HG03159 (cell line): Measurements from ENCODE around the gene TVP23A.
"Not testable (repeated sequence)": the region's sequence is repeated elsewhere in the genome, so short reads cannot be mapped to it uniquely, and the experiment has no call there.

Experiments used
- ATAC-seq: cut with Tn5 transposase; IDR thresholded peaks from one replicate; pipeline ENCODE4 v1.9.1; 2021; ENCODE audit warnings: mild to moderate bottlenecking, moderate library complexity; ENCODE audit not compliant: unreplicated experiment

Gene TVP23A

GRCh38 chr16:10836174-10836853 is 17.7 kb upstream of the TVP23A start:
- no peak for ATAC-seq

DNA sequence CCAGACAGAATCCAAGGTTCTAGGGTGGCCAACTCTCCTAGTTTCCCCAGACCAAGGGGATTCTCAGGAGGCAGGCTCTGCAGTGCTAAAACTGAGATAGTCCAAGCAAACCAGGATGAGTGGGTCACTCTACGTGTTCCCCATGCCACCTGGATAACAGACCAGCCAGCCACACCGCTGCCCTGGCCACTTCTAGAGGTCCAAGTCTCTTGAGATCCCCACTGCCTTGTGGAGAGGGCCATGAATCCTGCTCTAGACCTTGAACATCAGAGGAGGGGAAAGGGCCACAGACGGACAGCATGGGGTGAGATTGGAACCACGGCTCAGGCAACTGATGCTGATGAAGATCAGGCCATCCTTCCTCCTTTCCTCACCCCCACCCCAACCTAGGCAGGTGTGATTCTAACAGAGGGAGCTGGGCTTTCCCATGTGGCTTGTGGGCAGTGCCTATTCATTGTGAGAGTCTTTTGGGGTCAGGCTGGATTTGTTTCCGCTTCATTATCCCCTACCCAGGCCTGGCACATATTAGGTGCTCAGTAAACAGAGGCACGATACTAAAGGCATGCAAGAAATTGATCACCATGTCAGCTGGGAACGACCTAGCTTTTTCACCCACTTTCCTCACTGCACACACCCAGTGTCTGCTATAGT is 16.8 kb upstream of the TVP23A start:
- ATAC-seq: no peak

- no peak for ATAC-seq
Observed at GRCh38 chr16:10834766-10835165, 16.2 kb upstream of the TVP23A start.

DNA sequence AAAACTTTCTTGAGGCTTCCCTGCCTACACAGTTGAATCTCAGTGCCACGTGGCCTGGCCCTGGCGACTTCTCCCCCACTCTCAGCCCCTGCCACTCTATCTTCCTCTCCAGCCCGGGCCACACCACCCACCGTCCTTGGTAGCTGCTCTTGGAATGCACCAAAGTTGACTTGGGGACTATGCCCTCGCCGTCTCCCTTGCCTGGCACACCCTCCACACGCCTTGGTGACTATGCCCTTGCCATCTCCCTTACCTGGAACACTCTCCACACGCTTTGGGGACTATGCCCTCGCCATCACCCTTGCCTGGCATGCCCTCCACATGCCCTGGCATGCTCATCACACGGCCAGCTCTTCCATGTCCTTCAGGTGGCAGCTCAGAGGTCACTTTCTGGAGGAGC is 15.5 kb upstream of the TVP23A start:
- no peak for ATAC-seq

DNA sequence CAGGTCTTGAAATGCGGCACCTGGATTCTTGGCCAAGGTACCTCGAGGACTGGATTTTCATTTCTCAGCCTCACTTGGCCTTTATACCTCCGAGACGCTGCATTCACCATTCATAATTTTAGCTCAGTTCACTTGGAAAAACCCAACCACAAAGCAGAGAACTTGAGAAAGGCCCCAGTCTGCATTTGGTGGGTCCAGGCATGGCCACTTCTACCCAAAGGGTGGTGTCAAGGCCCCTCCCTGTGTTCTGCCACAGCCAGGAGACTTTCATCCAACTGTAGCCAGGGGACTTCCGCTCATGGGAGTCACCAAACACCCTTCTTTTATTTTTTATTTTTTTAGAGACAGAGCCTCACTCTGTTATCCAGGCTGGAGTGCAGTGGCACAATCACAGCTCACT is 14.7 kb upstream of the TVP23A start:
- ATAC-seq: no peak

DNA sequence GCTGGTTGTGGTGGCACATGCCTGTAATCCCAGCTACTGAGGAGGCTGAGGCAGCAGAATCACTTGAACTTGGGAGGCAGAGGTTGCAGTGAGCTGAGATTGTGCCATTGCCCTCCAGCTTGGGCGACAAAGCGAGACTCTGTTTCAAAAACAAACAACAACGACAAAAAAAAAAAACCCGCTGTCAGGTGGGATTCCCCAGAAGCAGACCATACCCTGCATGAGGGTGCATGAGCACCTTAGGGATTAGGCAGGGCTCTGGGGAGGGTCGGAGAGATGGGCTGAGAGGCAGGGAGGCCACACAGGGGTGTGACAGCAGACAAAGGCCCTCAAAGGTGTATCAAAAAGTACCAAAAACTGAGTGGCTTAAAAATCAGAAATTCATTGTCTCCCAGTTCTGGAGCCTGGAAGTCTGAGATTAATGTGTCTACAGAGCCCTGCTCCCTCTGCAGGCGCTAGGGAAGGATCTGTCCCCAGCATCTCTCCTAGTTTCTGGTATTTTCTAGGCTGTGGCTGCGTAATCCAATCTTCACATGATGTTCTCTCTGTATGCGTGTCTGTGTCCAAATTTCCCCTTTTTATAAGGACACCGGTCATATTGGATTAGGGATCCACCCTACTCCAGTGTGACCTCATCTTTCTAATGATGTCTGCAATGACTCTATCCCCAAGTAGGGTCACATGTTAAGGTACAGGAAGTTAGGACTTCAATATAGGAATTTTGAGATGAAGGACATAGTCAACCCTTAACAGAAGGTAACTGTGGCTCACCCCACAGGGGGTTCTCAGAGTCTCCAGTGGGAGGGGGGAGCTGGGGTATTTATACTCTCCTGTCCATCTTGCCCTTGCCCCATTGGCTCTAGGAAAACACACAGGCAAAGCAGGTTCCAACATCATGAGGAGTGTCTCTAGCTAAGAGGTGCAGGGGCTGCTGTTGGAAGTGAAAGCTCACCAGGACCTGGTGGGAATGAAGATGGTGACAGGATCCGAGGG is 13.6 kb upstream of the TVP23A start:
- no peak for ATAC-seq

DNA sequence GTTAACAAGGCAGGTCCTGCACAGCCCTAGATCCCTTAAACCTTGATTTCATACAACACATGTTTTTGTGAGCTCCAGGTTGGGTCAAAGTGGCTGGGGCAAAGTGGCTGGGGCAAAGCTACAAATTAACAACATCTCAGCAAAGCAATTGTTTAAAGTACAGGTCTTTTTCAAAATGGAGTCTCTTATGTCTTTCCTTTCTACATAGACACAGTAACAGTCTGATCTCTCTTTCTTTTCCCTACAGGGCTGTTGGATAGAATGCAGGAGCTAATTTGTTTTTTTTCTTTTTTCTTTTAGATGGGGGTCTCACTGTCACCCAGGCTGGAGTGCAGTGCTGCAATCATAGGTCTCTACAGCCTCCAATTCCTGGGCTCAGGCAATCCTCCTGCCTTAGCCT is 11.6 kb upstream of the TVP23A start:
- not testable (repeated sequence) for ATAC-seq

- not testable (repeated sequence) for ATAC-seq
Observed at GRCh38 chr16:10829390-10830098, 10.9 kb upstream of the TVP23A start.

- ATAC-seq: no peak
Observed at GRCh38 chr16:10828851-10829366, 10.3 kb upstream of the TVP23A start.

DNA sequence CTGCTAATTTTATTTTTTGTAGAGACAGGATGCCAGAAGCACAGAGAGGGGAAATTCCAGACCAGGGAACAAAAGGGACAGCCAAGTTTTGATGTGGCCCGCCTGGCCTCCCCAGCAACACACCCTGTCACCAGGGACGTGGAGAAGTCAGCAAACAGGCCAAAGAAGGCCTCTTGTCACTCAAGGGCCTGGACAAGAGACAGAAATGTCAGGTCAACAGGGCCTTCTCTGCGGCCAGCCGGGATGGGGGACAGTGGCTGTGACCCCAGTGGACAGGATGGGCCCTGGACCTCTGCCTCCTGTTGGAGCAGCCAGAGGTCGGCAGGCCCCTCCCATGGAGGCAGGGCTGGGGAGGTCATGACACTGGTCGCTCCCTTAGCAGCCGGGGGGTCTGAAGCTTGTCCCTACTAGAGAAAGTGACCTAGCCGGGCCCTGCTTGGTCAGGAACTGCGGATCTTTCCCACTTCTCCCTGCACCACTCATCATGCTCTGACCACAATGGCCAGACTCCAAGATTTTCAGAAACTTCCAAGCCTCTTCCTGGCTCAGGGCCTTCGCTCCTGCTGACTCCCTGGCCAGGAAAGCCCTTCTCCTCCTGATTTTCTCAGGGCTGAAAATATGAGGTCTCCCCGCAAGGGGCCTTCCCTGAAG is 9.2 kb upstream of the TVP23A start:
- ATAC-seq: no peak

GRCh38 chr16:10824111-10824893 is 5.7 kb upstream of the TVP23A start:
- no peak for ATAC-seq

- ATAC-seq: no peak
Observed at GRCh38 chr16:10822702-10823101, 4.1 kb upstream of the TVP23A start.

- ATAC-seq: no peak
Observed at GRCh38 chr16:10820546-10820945, 2.0 kb upstream of the TVP23A start.

GRCh38 chr16:10817514-10817913 is 1.1 kb downstream of the TVP23A start:
- ATAC-seq: no peak

DNA sequence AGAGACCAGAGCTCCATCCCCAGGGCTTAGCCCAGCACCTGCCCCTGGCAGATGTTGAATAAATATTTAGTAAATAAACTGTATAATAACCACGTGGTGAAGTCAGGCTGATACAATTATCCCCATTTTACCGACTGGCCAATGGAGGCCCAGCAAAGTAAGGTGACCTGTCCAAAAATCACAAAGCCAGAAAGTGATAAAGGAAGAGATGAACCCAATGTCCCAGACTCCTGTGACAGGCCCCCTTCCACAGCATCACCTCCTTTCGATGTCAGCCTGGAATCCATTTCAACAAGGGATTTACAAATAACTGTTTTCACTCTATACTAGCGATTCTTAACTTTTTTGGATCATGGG is 5.5 kb downstream of the TVP23A start:
- no peak for ATAC-seq

- peak; percentile 76 for ATAC-seq
Observed at GRCh38 chr16:10812312-10813098, 6.1 kb downstream of the TVP23A start.

DNA sequence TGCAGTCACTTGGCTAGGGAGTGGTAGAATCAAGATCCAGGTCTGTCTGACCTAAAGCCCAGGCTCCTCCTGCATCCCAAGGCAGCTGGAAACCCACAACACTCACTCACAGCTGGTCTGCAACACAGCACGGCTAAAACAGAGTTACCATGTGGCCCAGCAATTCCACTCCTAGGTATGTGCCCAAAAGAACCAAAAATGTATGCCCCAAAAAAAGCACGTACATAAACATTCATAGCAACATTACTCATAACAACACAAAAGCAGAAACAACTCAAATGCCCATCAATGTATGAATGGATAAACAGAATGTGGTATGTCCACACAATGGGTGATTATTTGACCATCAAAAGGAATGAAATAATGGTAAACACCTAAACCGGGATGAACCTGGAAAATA is 8.9 kb downstream of the TVP23A start:
- ATAC-seq: no peak

DNA sequence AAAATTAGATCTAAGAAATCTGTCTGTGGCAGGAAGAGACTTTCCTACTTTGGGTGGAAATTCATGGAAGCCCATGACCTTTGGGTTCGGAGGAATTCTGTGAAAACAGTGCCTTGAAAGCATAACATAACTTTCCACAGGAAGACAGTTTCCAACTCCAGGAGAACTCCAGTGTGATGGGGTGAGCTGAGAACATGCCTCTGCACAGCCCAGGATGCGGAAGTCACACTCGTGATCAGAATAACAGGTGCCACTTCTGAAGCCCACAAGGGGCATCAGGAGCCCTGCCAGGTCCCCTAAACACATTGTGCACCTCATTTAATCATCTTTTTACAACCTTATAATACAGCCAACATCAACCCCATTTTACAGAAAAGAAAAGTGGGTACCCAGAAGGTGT is 9.7 kb downstream of the TVP23A start:
- ATAC-seq: no peak

DNA sequence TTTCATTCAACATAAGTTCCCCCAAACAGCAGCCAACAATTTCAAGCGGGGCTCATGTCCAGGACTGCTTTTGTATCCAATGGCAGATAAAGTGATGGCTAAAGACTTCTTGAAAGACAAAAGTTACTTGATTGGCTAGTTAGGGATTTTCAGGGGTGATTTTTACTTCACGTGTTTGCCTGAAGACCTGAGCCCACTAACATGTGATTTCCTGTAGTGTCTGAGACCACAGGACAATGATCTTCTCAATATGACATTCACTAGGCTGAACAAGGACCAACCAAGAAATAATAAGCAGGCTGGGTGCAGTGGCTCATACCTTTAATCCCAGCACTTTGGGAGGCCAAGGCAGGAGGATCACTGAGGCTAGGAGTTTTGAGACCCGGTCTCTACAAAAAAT is 10.4 kb downstream of the TVP23A start:
- no peak for ATAC-seq
